HG03066 (cell line): ENCODE data around the gene LRRC45.

Experiments used
- ATAC-seq: cut with Tn5 transposase; IDR thresholded peaks from one replicate; pipeline ENCODE4 v1.9.1; 2021; ENCODE audit warnings: low read depth; ENCODE audit not compliant: unreplicated experiment

Gene LRRC45

DNA sequence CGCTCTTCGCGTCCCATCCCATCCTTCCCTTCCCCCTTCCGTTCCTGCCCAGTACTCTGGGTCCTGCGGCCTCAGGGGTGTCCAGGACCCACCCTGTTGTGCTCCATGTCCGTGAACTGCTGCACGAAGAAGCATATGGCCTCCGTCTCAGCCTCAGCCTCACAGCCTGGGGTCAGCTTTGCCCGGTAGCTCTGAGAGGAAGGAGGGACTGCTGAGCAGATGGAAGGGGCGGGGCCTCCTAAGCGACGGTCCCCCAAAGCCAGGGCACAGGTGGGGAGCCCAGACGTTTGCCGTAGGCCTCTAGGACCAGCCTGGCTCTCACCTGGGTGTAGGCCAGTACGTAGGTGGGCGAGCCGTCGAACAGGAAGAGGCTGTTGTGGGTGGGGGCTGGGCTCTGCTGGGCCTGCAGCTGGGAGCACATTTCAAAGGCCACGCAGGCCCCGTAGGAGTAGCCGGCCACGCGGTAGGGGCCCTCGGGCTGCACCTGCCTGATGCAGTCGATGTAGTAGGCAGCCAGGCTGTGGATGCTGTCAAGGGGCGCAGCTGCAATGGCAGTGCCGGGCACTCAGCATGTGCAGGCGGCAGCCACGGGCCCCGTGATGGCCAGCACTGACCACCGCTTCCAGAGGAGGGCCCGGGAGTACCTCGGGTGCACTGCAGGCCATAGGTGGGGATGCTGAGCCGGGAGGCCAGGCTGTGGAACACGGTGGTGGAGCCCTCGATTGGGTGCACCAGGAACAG, 57.1 kb downstream of the LRRC45 start:
- ATAC-seq = no peak
